Parathyroid adenoma (tissue), 2 donors: ENCODE measurements around the gene LIPC.

Experiments used
- H2AFZ ChIP-seq: fragments of 300-600 bp; sonication (generic); one replicate; pipeline ENCODE4 v1.7.0; 2017; ENCODE audit warnings: antibody characterized with exemption, mild to moderate bottlenecking
- H3K27ac ChIP-seq: fragments of 300-600 bp; sonication (generic); one replicate; pipeline ENCODE4 v1.7.0; 2017
- H3K27me3 ChIP-seq: fragments of 300-600 bp; sonication (generic); one replicate; pipeline ENCODE4 v1.7.0; 2017; ENCODE audit warnings: low read length; ENCODE audit not compliant: control insufficient read depth, insufficient read depth
- H3K36me3 ChIP-seq: fragments of 300-600 bp; sonication (generic); one replicate; pipeline ENCODE4 v1.7.0; 2017; ENCODE audit warnings: low read length; ENCODE audit not compliant: control insufficient read depth, insufficient read depth
- H3K4me1 ChIP-seq: fragments of 300-600 bp; sonication (generic); one replicate; pipeline ENCODE4 v1.7.0; 2017; ENCODE audit warnings: control low read depth
- H3K4me2 ChIP-seq: fragments of 300-600 bp; sonication (generic); one replicate; pipeline ENCODE4 v1.7.0; 2017; ENCODE audit warnings: low read length
- H3K4me3 ChIP-seq: fragments of 300-600 bp; sonication (generic); one replicate; pipeline ENCODE4 v1.7.0; 2017; ENCODE audit warnings: low read depth, low read length
- H3K79me2 ChIP-seq: fragments of 300-600 bp; sonication (generic); one replicate; pipeline ENCODE4 v1.7.0; 2017; ENCODE audit warnings: control low read depth
- H3K9ac ChIP-seq: fragments of 300-600 bp; sonication (generic); one replicate; pipeline ENCODE4 v1.7.0; 2017; ENCODE audit warnings: mild to moderate bottlenecking
- H3K9me3 ChIP-seq: fragments of 300-600 bp; sonication (generic); one replicate; pipeline ENCODE4 v1.7.0; 2017; ENCODE audit warnings: low read length; ENCODE audit not compliant: control insufficient read depth
- TF ChIP-seq, protein P1 (sequence below): fragments of 300-600 bp; sonication (generic); IDR thresholded peaks from one replicate; pipeline ENCODE4 v1.7.0; 2017; ENCODE audit warnings: antibody characterized with exemption, mild to moderate bottlenecking
- donor health status: primary hyperparathyroidism.

Gene LIPC

DNA sequence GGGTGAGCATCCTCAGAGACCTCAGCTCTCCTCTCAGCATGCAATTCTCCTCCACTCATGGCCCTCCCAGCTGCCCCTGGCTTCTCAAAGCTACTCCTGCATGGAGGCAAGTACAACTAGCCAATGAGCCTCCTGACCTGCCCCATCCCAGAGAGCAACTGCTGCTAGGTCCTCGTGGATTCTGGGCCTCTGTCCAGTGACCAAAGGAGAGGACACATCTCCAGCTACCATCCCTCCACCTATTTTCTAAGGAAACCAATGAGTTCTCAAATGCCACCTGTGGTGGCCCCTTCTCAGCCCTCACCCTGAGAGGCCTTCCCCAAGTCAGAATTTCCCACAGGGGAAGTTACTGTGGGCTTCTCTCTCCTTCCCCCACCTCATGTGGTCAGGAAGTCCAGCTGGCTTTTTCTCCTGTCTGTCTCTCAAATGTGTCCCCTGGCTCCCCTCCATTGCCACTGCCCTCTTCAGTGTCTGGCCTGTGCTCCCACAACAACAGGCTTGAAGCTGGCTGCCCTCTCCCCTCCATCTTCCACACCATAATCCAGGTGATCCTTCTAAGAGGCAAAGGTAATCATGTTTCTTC, 43.0 kb downstream of the LIPC start:
- no peak overlapping the region for H3K27ac ChIP-seq
- no peak overlapping the region for H3K4me2 ChIP-seq
- H3K4me1 ChIP-seq, result no peaks in the 10 kb centered on the region

DNA sequence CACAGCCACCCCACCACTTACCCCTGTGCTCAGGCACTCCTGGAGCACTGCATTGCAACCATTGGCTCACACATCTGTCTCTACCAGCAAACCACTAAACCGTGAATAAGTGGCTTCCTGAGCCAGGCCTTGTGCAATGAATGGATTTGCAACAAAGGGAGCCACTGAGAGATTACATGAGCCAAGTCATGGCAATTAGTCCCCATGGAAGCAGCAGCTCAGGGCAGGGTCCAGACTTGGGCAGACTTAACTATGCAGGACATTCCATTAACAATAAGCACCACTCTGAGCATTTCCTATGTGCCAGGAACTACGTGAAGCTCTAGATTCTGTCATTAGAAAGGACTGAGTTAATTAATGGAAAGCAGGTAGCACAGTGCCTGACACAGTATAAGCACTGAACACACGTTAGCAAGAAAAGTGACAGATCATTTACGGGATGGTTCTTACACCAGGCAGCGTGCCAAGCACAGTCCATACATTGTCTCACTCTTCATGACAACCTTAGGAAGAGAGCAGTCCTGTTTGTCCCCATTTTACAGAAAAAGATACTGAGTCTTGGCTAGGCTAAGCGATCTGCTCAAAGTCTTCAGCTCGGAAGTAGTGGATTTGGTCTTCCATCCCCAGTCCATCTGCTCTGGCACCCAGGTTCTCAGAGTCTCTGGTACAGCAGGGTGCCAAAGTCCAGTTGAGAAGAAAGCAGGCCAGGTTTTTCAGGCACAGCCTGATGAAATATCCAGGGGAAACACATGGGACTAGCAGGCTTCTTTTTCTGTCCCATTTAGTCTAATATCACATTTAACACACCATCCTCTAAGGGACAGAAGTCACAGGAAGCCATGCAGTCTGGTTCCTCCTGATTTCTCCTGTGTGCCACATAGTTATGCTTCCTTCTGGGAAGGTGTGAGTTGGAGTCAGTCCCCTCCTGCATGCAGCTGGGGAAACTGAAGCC, 44.1 kb downstream of the LIPC start:
- no peak overlapping the region for H2AFZ ChIP-seq
- H3K4me2 ChIP-seq, result no peak overlapping the region
- no peak overlapping the region for H3K4me3 ChIP-seq
- no peaks in the 10 kb centered on the region for H3K9me3 ChIP-seq
- no peaks in the 10 kb centered on the region for H3K79me2 ChIP-seq
- no peaks in the 10 kb centered on the region for H3K36me3 ChIP-seq
- no peaks in the 10 kb centered on the region for H3K27me3 ChIP-seq
- H3K27ac ChIP-seq, result no peak overlapping the region
- H3K4me1 ChIP-seq, result no peaks in the 10 kb centered on the region
- H3K9ac ChIP-seq, result no peak overlapping the region
- TF ChIP-seq, protein P1, sequence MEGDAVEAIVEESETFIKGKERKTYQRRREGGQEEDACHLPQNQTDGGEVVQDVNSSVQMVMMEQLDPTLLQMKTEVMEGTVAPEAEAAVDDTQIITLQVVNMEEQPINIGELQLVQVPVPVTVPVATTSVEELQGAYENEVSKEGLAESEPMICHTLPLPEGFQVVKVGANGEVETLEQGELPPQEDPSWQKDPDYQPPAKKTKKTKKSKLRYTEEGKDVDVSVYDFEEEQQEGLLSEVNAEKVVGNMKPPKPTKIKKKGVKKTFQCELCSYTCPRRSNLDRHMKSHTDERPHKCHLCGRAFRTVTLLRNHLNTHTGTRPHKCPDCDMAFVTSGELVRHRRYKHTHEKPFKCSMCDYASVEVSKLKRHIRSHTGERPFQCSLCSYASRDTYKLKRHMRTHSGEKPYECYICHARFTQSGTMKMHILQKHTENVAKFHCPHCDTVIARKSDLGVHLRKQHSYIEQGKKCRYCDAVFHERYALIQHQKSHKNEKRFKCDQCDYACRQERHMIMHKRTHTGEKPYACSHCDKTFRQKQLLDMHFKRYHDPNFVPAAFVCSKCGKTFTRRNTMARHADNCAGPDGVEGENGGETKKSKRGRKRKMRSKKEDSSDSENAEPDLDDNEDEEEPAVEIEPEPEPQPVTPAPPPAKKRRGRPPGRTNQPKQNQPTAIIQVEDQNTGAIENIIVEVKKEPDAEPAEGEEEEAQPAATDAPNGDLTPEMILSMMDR, result no peak

More for the DNA sequence above, 43.0 kb downstream of the LIPC start:
- Histone ChIP-seq H3K9ac (no peak overlapping the region), H3K79me2 (no peaks in the 10 kb centered on the region), H3K4me3 (no peak overlapping the region), H3K27me3 (no peaks in the 10 kb centered on the region), H3K9me3 (no peaks in the 10 kb centered on the region), H3K36me3 (no peaks in the 10 kb centered on the region), H2AFZ (no peak overlapping the region)
- TF ChIP-seq, protein P1, result no peak

DNA sequence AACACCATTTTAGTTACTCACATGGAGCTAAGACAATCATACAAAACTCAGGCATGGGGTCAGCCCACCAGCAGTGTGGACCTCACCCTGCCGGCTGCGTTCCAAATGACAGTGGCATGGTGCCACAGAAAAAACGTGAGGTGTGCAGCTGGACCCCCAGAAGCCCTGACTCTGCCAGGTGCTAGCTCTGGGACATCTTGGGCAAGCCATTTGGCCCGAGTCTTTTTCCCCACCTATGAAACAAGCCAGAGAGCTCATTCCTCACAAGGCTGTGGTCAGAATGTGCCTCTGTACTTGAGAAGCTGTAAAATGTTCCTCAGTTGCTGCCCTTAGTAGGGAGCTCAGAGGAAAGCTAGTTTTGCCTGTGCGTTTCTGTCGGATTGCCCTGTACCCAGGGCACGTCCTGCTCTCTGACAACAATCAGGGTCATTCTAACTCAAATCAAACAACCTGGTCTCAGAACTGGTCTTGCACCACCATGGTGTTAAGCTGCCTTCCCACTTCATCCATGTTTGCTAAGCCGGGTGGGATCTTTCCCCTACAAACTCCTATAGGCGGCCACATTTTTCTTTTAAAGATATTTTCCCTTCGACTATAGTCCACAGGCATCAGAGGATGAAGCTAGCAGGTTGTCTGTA, 44.9 kb downstream of the LIPC start:
- no peak overlapping the region for H3K4me2 ChIP-seq
- H3K27me3 ChIP-seq, result no peaks in the 10 kb centered on the region
- TF ChIP-seq, protein P1, result no peak
- no peaks in the 10 kb centered on the region for H3K9me3 ChIP-seq
- no peaks in the 10 kb centered on the region for H3K79me2 ChIP-seq
- no peak overlapping the region for H3K9ac ChIP-seq
- no peak overlapping the region for H2AFZ ChIP-seq
- no peaks in the 10 kb centered on the region for H3K36me3 ChIP-seq
- no peaks in the 10 kb centered on the region for H3K4me1 ChIP-seq
- no peak overlapping the region for H3K4me3 ChIP-seq
- H3K27ac ChIP-seq, result no peak overlapping the region

- H3K27ac ChIP-seq, result no peak overlapping the region
Measured at GRCh38 chr15:58477170-58477569, 45.4 kb downstream of the LIPC start.

More at GRCh38 chr15:58477170-58477569, 45.4 kb downstream of the LIPC start:
- Histone ChIP-seq H3K4me2 (no peak overlapping the region), H3K27me3 (no peaks in the 10 kb centered on the region), H3K9ac (no peak overlapping the region), H3K9me3 (no peaks in the 10 kb centered on the region), H2AFZ (no peak overlapping the region), H3K4me1 (no peaks in the 10 kb centered on the region), H3K4me3 (no peak overlapping the region), H3K79me2 (no peaks in the 10 kb centered on the region), H3K36me3 (no peaks in the 10 kb centered on the region)
- TF ChIP-seq, protein P1, result no peak
